BJ (cell line): ENCODE data around the gene RPTN. TPM values are rescaled to one million over a fixed set of nuclear protein-coding genes. Genes with fewer than 3 reads are reported as not detected.

Experiments used
- CTCF ChIA-PET: fragments of 350-600 bp; formaldehyde crosslinking; extraction: SDS; loops from one replicate; lab custom pipeline; 2021; ENCODE audit warnings: antibody characterized with exemption, inconsistent platforms; lab: Yijun Ruan, JAX
- POLR2A ChIA-PET: fragments of 300-600 bp; sonication (Branson Sonifier 250); formaldehyde crosslinking; extraction: SDS; loops from one replicate; lab custom pipeline; 2021; ENCODE audit warnings: antibody characterized with exemption; lab: Charles Lee
- DNase-seq: peaks from one replicate; pipeline ENCODE4 v3.0.0-alpha.2; 2011; ENCODE audit warnings: low read depth
- H3K27me3 ChIP-seq: 2 replicates; pipeline ENCODE4 v1.6.0; 2011; ENCODE audit warnings: low read length; ENCODE audit not compliant: control insufficient read depth, insufficient read depth
- H3K36me3 ChIP-seq: 2 replicates; pipeline ENCODE4 v1.5.1; 2011; ENCODE audit warnings: low read length; ENCODE audit not compliant: control insufficient read depth, insufficient read depth
- H3K4me3 ChIP-seq: 2 replicates; pipeline ENCODE4 v1.5.1; 2011; ENCODE audit warnings: low read depth, mild to moderate bottlenecking, control low read depth, low read length
- CTCF ChIP-seq: IDR thresholded peaks from 2 replicates; pipeline ENCODE4 v1.5.1; 2011; ENCODE audit warnings: low read depth, mild to moderate bottlenecking, control low read depth, inconsistent platforms, low read length, moderate library complexity; ENCODE audit not compliant: insufficient read depth
- polyA plus RNA-seq: library from polyadenylated mRNA; depleted of rRNA; stranded (reverse); fragments of >200 nt; gene quantifications from 2 replicates; pipeline ENCODE4 v1.2.3, GENCODE V29; 2011

The RPTN gene
- polyA plus RNA-seq, 1 experiment: not detected

DNA sequence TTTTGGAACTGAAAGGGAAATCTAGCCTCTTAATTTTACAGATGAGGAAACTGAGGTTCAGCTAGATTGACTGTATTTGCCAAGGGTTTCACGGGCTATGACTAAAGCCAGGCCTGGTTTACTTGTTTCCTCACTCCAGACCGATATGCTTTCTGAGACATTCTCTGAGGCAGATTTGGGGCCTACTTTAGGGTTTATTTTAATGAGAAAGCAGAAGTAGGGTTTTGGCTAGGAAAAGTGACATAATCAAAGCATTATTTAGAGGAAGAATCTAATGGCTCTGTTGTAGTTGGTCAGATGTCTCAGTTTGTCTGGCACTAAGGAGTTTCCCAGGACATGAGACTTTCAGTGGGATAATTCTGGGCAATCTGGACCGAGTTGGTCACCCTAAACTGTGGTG, 1.5 kb upstream of the RPTN start:
- TF ChIP-seq CTCF: no peak
- ChIA-PET CTCF (interaction anchor here (1.2 to 5.4 kb wide), 3 partner anchors 9 to 26 kb away, joined by 3 to 34 read pairs (median 4); no protein-coding TSS in a partner anchor), POLR2A (no interaction called here)
- Histone ChIP-seq H3K36me3 (no peaks in the 10 kb centered on the region), H3K27me3 (no peaks in the 10 kb centered on the region), H3K4me3 (no peak overlapping the region)
- no peak for DNase-seq

- POLR2A ChIA-PET: no interaction called here
- no peak for TF ChIP-seq CTCF
- no peak for DNase-seq
- H3K27me3 ChIP-seq: peaks cover 1% of the 10 kb centered on the region; the same call in 1 of the 2 replicates
- no peaks in the 10 kb centered on the region for H3K36me3 ChIP-seq
- no peak overlapping the region for H3K4me3 ChIP-seq
- CTCF ChIA-PET: interaction anchor here (1.0 to 1.5 kb wide), 3 partner anchors 12 to 286 kb away, joined by 4 to 9 read pairs (median 7); no protein-coding TSS in a partner anchor
Observed at GRCh38 chr1:152153996-152154395, 5.0 kb downstream of the RPTN start.

- no peak for TF ChIP-seq CTCF
- no peak overlapping the region for H3K4me3 ChIP-seq
- ChIA-PET POLR2A (no interaction called here), CTCF (interaction anchor here (0.5 to 8.2 kb wide), 8 partner anchors 8 to 308 kb away, joined by 3 to 96 read pairs (median 4); no protein-coding TSS in a partner anchor)
- H3K36me3 ChIP-seq: no peaks in the 10 kb centered on the region
- peaks cover 1% of the 10 kb centered on the region; the same call in 1 of the 2 replicates for H3K27me3 ChIP-seq
- DNase-seq: no peak
Observed at GRCh38 chr1:152151646-152152045, 7.4 kb downstream of the RPTN start.

- Histone ChIP-seq H3K4me3 (no peak overlapping the region), H3K27me3 (no peaks in the 10 kb centered on the region; the same call in 1 of the 2 replicates), H3K36me3 (no peaks in the 10 kb centered on the region)
- no peak for TF ChIP-seq CTCF
- ChIA-PET POLR2A (no interaction called here), CTCF (interaction anchor here (0.8 to 8.2 kb wide), 6 partner anchors 10 to 309 kb away, joined by 3 to 96 read pairs (median 4); partner anchors contain the start of gene RPTN)
- no peak for DNase-seq
Observed at GRCh38 chr1:152148981-152149380, 10.0 kb downstream of the RPTN start.

DNA sequence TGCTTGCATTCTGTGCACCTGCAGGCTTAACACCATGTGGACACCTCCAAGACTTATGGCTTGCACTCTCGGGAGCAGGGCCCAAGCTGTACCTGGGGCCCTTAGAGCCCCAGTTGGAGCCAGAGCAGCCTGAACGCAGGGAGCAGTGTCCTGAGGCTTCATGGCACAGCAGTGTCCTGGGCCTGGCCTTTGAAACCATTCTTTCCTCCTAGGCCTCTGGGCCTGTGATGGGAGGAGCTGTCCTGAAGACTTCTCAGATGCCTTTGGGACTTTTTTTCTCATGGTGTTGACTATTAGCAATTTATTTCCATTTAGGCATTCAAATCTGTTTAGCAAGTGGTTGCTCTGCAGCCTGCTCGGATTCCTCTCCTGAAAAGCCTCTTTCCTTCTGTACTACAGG, 11.0 kb downstream of the RPTN start:
- no peak for TF ChIP-seq CTCF
- H3K36me3 ChIP-seq: no peaks in the 10 kb centered on the region
- POLR2A ChIA-PET: no interaction called here
- no peak overlapping the region for H3K4me3 ChIP-seq
- CTCF ChIA-PET: interaction anchor here (0.6 to 8.2 kb wide), 5 partner anchors 14 to 310 kb away, joined by 3 to 96 read pairs (median 3); no protein-coding TSS in a partner anchor
- no peaks in the 10 kb centered on the region; the same call in 1 of the 2 replicates for H3K27me3 ChIP-seq
- DNase-seq: no peak
